ENCODE data around the gene SEC14L5. TPM values are rescaled to one million over a fixed set of nuclear protein-coding genes. Genes with fewer than 3 reads are reported as not detected.

SEC14L5 gene
- total and polyA plus RNA-seq, 10 of the 15 experiments (the other 5 are each of a cell fraction or from before 2014, with no cell fraction given), result 0.01 TPM; not detected in 9

- Histone ChIP-seq H3K4me2 (ENCODE audit: control insufficient read depth, insufficient read depth) (no peak overlapping the region), H3K4me3 (no peak overlapping the region), H3K79me2 (ENCODE audit: control insufficient read depth, insufficient read depth, low read length) (no peaks in the 10 kb centered on the region), H3K27ac (ENCODE audit: control insufficient read depth, insufficient read depth) (no peak overlapping the region), H3K4me1 (ENCODE audit: control insufficient read depth, insufficient read depth, low read length) (no peaks in the 10 kb centered on the region), H3K9me3 (replicated peaks; ENCODE audit: control insufficient read depth, insufficient read depth, low read length) (no peaks in the 10 kb centered on the region; the same call in 2 of the 3 replicates), H2AFZ (ENCODE audit: control insufficient read depth, low read depth, low read length) (no peak overlapping the region), H3K36me3 (ENCODE audit: control insufficient read depth in 2 of 2, insufficient read depth in 2 of 2, low read length in 1 of 2) (no peaks in the 10 kb centered on the region), H4K20me1 (ENCODE audit: control insufficient read depth, insufficient read depth) (no peaks in the 10 kb centered on the region), H3K9ac (ENCODE audit: control insufficient read depth, insufficient read depth, low read length) (no peak overlapping the region), H3K27me3 (replicated peaks in 1 of 2; ENCODE audit: control insufficient read depth in 2 of 2, insufficient read depth in 2 of 2, low read length in 1 of 2) (peaks cover 0 to 2% of the 10 kb centered on the region in 2 experiments; a peak in 2 of 4 replicates)
- intact Hi-C loops (cut with micrococcal nuclease; ENCODE audit: unreplicated experiment), result no loop called here
- RAD21 ChIA-PET (ENCODE audit: unreplicated experiment), result no interaction called here
- ATAC-seq, result no peak
- CTCF ChIA-PET, result no interaction called here
- DNase-seq (ENCODE audit: low read depth, low spot score), result no peak
- POLR2A ChIA-PET, result no interaction called here
- in situ Hi-C loops (cut with MboI), result no loop called here
- BruUV-seq (replicated peaks), result no TSS peak
- 59% methylated on average over 9 of the region's 9 CpGs for WGBS (ENCODE audit: insufficient coverage, insufficient replicate concordance, low lambda C conversion rate, missing lambda C conversion rate)
- TF ChIP-seq, protein P1, sequence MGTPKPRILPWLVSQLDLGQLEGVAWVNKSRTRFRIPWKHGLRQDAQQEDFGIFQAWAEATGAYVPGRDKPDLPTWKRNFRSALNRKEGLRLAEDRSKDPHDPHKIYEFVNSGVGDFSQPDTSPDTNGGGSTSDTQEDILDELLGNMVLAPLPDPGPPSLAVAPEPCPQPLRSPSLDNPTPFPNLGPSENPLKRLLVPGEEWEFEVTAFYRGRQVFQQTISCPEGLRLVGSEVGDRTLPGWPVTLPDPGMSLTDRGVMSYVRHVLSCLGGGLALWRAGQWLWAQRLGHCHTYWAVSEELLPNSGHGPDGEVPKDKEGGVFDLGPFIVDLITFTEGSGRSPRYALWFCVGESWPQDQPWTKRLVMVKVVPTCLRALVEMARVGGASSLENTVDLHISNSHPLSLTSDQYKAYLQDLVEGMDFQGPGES (IDR thresholded peaks at IDR 0.05), result no peak
- FAIRE-seq, result no peak
- SMC1A ChIA-PET (ENCODE audit: uncharacterized antibody, unreplicated experiment), result no interaction called here
These were observed 31.4 kb downstream of the SEC14L5 start for GRCh38 chr16:4989391-4990006.

DNA sequence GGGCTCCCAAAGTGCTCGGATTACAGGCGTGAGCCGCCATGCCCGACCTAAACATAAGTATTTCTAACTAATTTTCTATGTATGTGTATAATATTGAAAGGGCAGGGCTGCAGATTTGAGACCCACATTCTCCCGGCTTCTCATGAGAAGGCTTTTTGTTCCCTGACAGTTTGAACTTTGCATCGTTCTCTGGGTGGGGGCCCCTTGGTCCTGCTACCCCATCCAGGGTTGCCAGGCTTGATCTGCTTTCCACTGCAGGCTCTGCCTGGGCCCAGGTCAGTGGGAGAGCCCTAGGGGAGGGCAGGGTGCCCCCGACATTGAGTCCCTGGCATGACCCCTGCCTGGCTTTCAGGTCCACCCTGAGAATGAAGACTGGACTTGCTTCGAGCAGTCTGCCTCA, 32.3 kb downstream of the SEC14L5 start:
- no peak for DNase-seq (ENCODE audit: low read depth, low spot score)
- no peak overlapping the region for H3K4me3 ChIP-seq
- POLR2A ChIA-PET, result no interaction called here
- H2AFZ ChIP-seq (ENCODE audit: control insufficient read depth, low read depth, low read length), result no peak overlapping the region
- H3K9me3 ChIP-seq (replicated peaks; ENCODE audit: control insufficient read depth, insufficient read depth, low read length), result no peaks in the 10 kb centered on the region; the same call in 2 of the 3 replicates
- H3K36me3 ChIP-seq (ENCODE audit: control insufficient read depth in 2 of 2, insufficient read depth in 2 of 2, low read length in 1 of 2), result no peaks in the 10 kb centered on the region
- no TSS peak for BruUV-seq (replicated peaks)
- no peaks in the 10 kb centered on the region for H3K79me2 ChIP-seq (ENCODE audit: control insufficient read depth, insufficient read depth, low read length)
- SMC1A ChIA-PET (ENCODE audit: uncharacterized antibody, unreplicated experiment), result no interaction called here
- TF ChIP-seq, protein P2, sequence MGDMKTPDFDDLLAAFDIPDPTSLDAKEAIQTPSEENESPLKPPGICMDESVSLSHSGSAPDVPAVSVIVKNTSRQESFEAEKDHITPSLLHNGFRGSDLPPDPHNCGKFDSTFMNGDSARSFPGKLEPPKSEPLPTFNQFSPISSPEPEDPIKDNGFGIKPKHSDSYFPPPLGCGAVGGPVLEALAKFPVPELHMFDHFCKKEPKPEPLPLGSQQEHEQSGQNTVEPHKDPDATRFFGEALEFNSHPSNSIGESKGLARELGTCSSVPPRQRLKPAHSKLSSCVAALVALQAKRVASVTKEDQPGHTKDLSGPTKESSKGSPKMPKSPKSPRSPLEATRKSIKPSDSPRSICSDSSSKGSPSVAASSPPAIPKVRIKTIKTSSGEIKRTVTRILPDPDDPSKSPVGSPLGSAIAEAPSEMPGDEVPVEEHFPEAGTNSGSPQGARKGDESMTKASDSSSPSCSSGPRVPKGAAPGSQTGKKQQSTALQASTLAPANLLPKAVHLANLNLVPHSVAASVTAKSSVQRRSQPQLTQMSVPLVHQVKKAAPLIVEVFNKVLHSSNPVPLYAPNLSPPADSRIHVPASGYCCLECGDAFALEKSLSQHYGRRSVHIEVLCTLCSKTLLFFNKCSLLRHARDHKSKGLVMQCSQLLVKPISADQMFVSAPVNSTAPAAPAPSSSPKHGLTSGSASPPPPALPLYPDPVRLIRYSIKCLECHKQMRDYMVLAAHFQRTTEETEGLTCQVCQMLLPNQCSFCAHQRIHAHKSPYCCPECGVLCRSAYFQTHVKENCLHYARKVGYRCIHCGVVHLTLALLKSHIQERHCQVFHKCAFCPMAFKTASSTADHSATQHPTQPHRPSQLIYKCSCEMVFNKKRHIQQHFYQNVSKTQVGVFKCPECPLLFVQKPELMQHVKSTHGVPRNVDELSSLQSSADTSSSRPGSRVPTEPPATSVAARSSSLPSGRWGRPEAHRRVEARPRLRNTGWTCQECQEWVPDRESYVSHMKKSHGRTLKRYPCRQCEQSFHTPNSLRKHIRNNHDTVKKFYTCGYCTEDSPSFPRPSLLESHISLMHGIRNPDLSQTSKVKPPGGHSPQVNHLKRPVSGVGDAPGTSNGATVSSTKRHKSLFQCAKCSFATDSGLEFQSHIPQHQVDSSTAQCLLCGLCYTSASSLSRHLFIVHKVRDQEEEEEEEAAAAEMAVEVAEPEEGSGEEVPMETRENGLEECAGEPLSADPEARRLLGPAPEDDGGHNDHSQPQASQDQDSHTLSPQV (IDR thresholded peaks at IDR 0.05), result no peak
- TF ChIP-seq WRNIP1 (IDR thresholded peaks at IDR 0.05; ENCODE audit: borderline replicate concordance, low read depth, low read length) (no peak), RELA (IDR thresholded peaks at IDR 0.05; ENCODE audit: borderline replicate concordance, partially characterized antibody) (no peak), SMARCA5 (IDR thresholded peaks at IDR 0.05) (no peak), ZNF24 (IDR thresholded peaks at IDR 0.05) (no peak), BHLHE40 (IDR thresholded peaks at IDR 0.05; ENCODE audit: borderline replicate concordance in 1 of 2, low read depth in 2 of 2, low read length in 1 of 2) (no peak)
- TF ChIP-seq, protein P3, sequence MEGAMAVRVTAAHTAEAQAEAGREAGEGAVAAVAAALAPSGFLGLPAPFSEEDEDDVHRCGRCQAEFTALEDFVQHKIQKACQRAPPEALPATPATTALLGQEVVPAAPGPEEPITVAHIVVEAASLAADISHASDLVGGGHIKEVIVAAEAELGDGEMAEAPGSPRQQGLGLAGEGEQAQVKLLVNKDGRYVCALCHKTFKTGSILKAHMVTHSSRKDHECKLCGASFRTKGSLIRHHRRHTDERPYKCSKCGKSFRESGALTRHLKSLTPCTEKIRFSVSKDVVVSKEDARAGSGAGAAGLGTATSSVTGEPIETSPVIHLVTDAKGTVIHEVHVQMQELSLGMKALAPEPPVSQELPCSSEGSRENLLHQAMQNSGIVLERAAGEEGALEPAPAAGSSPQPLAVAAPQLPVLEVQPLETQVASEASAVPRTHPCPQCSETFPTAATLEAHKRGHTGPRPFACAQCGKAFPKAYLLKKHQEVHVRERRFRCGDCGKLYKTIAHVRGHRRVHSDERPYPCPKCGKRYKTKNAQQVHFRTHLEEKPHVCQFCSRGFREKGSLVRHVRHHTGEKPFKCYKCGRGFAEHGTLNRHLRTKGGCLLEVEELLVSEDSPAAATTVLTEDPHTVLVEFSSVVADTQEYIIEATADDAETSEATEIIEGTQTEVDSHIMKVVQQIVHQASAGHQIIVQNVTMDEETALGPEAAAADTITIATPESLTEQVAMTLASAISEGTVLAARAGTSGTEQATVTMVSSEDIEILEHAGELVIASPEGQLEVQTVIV (IDR thresholded peaks at IDR 0.05; ENCODE audit: borderline replicate concordance, partially characterized antibody), result no peak
- peaks cover 0 to 2% of the 10 kb centered on the region in 2 experiments; a peak in 2 of 4 replicates for H3K27me3 ChIP-seq (replicated peaks in 1 of 2; ENCODE audit: control insufficient read depth in 2 of 2, insufficient read depth in 2 of 2, low read length in 1 of 2)
- H3K4me2 ChIP-seq (ENCODE audit: control insufficient read depth, insufficient read depth), result no peak overlapping the region
- no peak for FAIRE-seq
- H3K9ac ChIP-seq (ENCODE audit: control insufficient read depth, insufficient read depth, low read length), result no peak overlapping the region
- H3K27ac ChIP-seq (ENCODE audit: control insufficient read depth, insufficient read depth), result no peak overlapping the region
- no peak for ATAC-seq
- no peaks in the 10 kb centered on the region for H4K20me1 ChIP-seq (ENCODE audit: control insufficient read depth, insufficient read depth)
- RAD21 ChIA-PET (ENCODE audit: unreplicated experiment), result no interaction called here
- in situ Hi-C loops (cut with MboI), result no loop called here
- intact Hi-C loops (cut with micrococcal nuclease; ENCODE audit: unreplicated experiment), result no loop called here
- CTCF ChIA-PET, result no interaction called here
- no peaks in the 10 kb centered on the region for H3K4me1 ChIP-seq (ENCODE audit: control insufficient read depth, insufficient read depth, low read length)
- WGBS (ENCODE audit: insufficient coverage, insufficient replicate concordance, low lambda C conversion rate, missing lambda C conversion rate), result 41% methylated on average over 8 of the region's 8 CpGs

Data from GM12878 (cell line).